Eye (tissue), 1 donor: ENCODE measurements around the gene EMCN.
"Not testable (repeated sequence)": the region's sequence is repeated elsewhere in the genome, so short reads cannot be mapped to it uniquely, and the experiment has no call there.

Source experiments
- DNase-seq: peaks from one replicate; pipeline ENCODE4 v3.0.0-alpha.2; 2015

Gene EMCN

DNA sequence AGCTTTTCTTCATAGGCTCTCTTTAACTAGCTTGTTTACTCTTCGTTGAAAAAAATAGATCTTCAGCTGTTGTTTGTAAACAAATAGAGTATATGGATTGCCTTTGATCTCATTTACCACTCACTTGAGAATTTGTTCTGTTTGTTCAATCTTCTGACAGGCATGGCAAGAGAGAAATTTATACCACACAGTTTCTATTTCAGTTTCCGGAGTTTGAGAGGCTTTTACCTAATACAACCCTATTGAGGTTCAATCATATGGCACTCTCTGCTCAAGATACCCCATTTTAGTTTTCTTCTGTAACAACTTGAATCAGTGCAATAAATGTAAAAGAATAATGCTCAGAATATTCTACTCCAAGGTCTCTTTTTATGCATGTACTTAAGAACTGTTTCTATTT, 148.0 kb downstream of the EMCN start:
- DNase-seq: no peak

DNA sequence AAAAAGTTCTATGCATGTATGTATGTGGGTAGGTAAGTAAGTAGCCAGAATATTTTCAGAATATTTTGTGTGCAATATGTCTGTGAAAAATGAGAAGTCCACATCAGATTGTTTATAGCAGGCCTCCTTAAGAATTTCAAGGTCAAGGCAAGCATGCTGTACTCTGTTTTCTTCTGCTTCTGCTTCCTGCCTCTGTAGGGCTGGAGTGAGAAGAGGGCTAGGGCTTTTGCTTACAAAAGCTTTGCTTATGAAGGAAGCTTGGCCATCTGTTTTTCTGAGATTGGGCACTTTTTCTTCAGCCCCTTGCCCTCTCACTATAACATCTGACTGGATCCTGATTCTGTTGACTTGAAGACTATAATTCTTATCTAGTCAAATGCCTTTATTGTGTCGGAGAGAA, 150.4 kb downstream of the EMCN start:
- DNase-seq: no peak

DNA sequence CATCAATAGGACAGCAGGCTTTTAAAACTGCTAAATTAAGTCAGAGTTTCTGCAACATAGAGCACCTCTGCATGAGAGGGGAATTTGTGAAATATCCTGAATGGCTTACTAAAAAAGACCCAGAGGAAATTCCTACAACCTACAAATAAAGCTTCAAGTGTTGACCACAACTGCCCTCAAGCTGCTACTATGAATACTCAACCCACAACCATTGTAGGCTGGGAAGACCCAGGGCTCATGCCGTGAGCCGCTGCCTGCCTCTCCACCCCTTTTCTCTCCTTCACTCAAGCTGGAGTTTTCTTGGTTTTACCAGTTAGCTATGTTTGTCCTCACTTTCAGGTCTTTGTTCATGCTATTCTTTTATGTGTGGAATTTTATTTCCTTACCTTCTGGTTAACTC, 151.6 kb downstream of the EMCN start:
- no peak for DNase-seq

DNA sequence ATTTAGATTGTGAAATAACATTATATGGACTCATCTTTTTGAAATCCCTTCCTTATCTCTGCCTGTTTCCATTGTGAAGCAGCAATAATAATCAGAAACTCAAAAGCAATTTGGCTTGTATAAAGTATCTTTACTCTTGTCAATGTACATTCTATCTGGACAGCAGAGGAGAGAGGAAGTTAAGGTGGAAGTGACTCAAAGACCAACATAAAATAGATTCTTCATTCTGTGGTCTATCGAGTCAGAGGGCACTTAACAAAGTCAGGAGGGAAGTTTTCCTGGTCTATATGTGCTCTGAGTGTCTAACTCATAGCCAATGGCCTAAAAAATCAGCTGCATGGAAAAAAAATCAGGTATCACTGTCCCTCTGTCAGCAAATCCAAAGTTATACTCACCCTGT, 155.5 kb downstream of the EMCN start:
- DNase-seq: no peak

DNA sequence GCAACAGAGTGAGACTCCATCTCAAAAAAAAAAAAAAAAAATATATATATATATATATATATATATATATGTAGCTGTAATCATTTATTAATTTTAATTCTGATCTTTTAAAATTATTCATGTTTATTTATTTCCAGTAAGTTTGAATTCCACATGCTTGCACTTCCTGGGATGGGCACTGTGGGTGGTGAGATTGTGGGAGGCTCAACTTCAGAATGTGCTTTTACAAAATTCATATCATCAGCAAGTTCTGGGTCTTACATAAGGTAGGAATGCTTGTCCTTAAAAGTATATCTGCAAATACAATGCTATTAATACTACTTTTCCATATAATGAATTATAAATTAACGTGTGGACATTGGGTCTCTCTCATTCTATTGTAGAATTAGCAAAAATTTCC, 156.5 kb downstream of the EMCN start:
- no peak for DNase-seq

DNA sequence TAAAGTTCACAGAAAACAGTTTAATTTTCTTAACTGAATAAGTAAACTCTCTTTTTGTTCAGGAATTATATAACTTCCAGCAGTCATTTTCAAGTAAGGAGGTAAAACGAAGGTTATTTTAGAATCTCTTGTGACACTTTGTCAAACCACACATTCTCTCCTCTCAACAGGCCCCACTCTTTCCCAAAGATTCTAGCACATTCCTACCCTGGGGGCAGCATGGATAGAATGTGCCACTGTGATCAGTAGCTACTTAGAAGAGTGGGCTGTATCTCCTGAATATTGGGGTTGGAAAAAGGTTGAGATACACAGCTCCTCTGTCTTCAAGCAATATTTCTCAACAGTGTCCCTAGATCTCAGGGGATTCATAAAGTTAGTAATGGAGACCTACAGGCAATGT, 157.6 kb downstream of the EMCN start:
- no peak for DNase-seq

DNA sequence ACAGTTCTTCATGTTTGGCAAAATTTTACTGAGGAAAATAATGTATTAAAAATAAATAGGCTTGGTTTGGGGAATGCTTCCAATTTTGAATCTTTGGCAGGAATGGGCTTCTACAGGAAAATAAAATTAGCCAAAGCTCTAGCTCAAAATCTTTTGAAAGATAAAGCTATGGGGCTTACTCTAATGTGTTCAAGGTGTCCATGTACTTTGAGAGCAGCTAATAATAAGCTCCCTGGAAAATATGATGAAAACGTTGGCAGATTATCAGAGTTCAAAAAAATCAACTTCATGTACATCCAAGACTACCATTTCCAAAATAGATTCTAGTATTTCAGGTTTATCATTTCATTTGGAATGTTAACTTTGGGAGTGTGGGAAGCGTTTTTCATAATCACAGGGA, 158.4 kb downstream of the EMCN start:
- peak; percentile 72 for DNase-seq

DNA sequence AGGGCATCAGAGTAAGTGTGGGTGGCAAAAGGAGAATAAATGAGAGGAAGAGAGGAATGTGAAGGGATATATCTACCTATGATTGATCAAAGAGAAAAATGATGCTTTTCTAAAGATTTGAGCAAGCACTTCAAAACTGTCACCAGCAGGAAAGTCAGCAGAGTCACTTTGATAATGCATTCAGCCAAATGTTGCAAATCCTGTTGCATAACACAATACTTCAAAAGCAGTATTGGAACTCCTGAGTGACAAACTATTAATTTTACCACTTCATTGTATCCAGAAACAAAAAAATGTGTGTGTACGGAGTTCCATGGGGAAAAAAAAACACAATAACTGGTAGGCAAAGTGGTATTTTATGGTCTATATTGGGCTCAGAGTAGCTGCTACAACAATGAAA, 160.3 kb downstream of the EMCN start:
- DNase-seq: no peak

DNA sequence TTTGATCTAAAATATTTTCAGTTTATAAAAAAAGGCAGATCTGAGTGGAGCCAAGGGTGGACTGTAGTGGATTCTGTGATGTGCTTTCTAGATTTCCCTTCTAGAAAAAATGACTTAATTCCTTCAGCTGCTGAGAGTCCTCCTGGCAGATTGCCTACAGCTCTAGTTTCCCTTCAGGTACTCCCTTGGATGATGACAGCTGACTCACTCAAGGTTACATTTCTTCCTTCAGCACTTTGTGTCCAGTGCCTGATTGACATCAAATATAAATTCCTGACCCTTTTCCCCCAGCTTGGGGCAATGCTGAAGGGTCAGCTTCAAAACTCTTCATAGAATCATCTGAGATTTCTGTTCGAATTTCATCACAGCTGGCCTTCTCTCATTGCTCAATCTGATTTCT, 161.7 kb downstream of the EMCN start:
- no peak for DNase-seq

DNA sequence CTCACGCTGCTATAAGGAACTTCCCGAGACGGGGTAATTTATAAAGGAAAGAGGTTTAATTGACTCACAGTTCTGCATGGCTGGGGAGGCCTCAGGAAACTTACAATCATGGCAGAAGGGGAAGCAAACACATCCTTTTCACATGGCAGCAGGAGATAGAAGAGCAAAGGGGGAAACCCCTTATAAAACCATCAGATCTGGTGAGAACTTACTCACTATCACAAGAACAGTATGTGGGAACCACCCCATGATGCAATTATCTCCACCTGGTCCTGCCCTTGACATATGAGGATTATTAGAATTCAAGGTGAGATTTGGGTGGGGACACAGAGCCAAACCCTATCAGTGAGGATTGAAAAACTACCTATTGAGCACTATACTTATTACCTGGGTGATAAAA, 165.5 kb downstream of the EMCN start:
- not testable (repeated sequence) for DNase-seq

DNA sequence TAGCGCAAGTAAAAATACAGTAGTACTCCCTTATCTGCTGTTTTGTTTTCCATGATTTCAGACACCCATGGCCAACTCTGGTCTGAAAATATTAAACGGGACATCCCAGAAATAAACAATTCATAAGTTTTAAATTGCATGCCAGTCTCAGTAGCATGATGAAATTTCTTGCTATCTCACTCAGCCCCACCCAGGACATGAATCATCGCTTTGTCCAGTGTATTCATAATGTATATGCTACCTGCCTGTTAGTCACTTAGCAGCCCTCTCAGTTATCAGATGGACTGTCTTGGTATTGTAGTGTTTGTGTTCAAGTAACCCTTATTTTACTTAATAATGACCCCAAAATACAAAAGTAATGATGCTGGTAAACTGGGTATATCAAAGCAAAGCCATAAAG, 169.3 kb downstream of the EMCN start:
- DNase-seq: no peak

DNA sequence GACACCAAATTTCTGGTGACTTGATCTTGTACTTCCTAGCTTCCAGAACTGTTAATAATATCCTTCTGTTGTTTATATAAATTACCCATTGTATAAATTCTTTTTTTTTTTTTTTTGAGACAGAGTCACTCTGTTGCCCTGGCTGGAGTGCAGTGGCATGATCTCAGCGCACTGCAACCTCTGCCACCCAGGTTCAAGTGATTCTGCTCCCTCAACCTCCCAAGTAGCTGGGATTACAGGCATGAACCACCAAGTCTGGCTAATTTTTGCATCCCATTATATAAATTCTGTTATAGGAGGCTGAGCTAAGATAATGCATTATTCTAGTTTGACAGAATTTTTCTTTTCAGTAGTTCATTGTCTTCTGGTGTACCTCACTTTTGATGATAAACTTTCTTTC, 170.6 kb downstream of the EMCN start:
- DNase-seq: no peak

DNA sequence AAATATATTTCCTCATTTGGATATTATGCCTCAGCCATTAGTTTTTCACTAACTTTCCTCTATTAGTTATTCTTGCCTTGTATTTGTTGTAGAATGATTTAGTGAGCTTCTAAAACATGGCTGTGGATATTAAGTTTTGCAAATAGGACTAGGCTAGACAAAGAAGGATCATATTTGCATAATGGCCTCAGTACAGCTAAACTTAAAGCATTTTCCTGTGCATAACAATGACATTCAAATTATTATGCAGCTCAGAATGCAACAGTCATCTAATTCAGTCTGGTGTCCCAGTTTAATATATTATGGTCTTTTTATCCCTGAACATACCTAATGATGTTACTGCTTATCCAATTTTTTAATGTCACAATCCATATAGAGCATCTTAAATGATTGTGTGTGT, 172.2 kb downstream of the EMCN start:
- no peak for DNase-seq
